ENCODE results near the gene XPO6.
"Not testable (repeated sequence)": the region's sequence is repeated elsewhere in the genome, so short reads cannot be mapped to it uniquely, and the experiment has no call there.

The XPO6 gene

GRCh38 chr16:28118637-28119036 is 93.1 kb downstream of the XPO6 start:
- DNase-seq = no peak

- DNase-seq = no peak
Measured at GRCh38 chr16:28117168-28117565, 94.6 kb downstream of the XPO6 start.

GRCh38 chr16:28115866-28116265 is 95.9 kb downstream of the XPO6 start:
- not testable (repeated sequence) for DNase-seq

GRCh38 chr16:28112908-28113307 is 98.9 kb downstream of the XPO6 start:
- DNase-seq = no peak

- no peak for DNase-seq
Measured at GRCh38 chr16:28110977-28111376, 100.8 kb downstream of the XPO6 start.

GRCh38 chr16:28110479-28110878 is 101.3 kb downstream of the XPO6 start:
- DNase-seq = no peak

- no peak for DNase-seq
Measured at GRCh38 chr16:28110074-28110473, 101.7 kb downstream of the XPO6 start.

- no peak for DNase-seq
Measured at GRCh38 chr16:28108590-28109247, 103.0 kb downstream of the XPO6 start.

GRCh38 chr16:28107232-28107631 is 104.5 kb downstream of the XPO6 start:
- DNase-seq = no peak

- DNase-seq = no peak
Measured at GRCh38 chr16:28106467-28107215, 105.1 kb downstream of the XPO6 start.

- no peak for DNase-seq
Measured at GRCh38 chr16:28105954-28106353, 105.8 kb downstream of the XPO6 start.

- no peak for DNase-seq
Measured at GRCh38 chr16:28105297-28105696, 106.5 kb downstream of the XPO6 start.

GRCh38 chr16:28104404-28104803 is 107.4 kb downstream of the XPO6 start:
- DNase-seq = no peak

GRCh38 chr16:28103516-28104170 is 108.1 kb downstream of the XPO6 start:
- no peak for DNase-seq

GRCh38 chr16:28101533-28101890 is 110.3 kb downstream of the XPO6 start:
- no peak for DNase-seq

GRCh38 chr16:28100810-28101532 is 110.8 kb downstream of the XPO6 start:
- no peak for DNase-seq

- peak in 6 of 56 donors; percentile 14 to 36 (median 22) for DNase-seq
Measured at GRCh38 chr16:28098959-28099945, 112.5 kb downstream of the XPO6 start.

- no peak for DNase-seq
Measured at GRCh38 chr16:28098171-28098958, 113.4 kb downstream of the XPO6 start.

- peak in 1 of 56 donors; percentile 24 for DNase-seq
Measured at GRCh38 chr16:28096983-28097899, 114.5 kb downstream of the XPO6 start.

All from amygdala (tissue), 56 donors.